GM18858 (cell line): ENCODE results near the gene IPO5.

Source experiments
- ATAC-seq: cut with Tn5 transposase; IDR thresholded peaks from one replicate; pipeline ENCODE4 v1.9.1; 2021; ENCODE audit not compliant: unreplicated experiment

Gene IPO5

DNA sequence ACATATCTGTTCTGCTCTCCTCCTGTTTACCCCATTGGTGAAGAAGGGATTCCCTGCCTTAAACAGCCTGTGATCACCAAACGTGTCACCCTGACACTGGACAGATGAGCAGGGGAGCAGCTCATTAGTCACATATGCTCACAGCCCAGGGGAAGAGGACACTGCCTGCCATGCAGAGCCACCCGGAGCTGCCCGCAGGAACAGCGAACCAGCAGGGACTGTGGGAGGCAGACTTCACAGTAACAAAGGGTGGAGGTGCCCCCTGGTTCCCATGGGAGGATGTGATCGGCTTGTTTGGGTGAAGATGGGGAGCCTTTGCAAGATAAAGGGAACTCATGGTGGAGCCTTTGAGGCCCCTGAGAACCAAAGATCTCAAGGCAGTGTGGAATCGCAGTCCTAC is 100.8 kb downstream of the IPO5 start:
- ATAC-seq, result no peak

DNA sequence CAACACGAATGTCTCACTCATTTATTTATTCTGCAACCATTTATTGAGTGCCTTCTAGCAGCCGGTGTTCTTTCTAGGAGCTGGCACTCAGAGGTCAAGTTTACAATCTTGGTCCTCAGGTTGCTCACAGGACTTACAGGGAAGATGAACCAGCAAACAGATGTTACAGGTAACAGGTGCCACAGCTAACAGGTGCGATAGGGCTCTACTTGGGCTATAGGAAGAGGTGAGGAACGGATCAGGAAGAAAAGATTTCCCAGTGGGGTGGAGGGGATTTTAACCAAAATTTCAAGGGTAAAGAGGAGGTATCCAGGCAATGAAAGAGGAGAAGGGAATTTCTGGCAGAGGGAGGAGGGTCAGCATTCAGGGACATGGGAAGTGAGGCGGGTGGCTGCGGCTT is 102.1 kb downstream of the IPO5 start:
- no peak for ATAC-seq

DNA sequence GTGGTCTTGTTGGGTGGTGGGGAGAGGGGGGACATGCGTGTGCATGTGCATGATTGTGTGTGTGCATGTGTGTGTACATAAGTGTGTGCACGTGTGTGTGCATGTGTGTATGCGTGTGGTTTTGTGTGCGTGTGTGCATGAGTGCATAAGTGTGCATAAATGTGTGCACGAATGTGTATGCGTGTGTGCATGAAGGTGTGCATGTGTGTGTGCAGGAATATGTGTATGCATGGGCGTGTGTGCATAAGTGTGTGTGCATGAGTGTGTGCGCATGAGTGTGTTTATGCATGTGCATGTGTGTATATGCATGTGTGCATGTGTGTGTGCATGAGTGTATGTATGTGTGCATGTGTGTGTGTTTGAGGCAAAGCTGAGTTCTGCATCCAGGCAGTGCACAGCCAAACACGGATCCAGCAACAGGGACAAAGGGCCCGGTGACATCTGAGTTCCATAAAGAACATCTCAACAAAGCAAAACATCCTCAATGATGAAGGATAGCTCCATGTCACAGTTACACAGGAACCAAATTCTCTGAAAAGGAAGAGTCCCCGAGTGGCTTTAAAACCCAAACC is 103.5 kb downstream of the IPO5 start:
- ATAC-seq, result no peak

GRCh38 chr13:98059276-98059675 is 105.8 kb downstream of the IPO5 start:
- no peak for ATAC-seq

- no peak for ATAC-seq
Observed at GRCh38 chr13:98060282-98060681, 106.8 kb downstream of the IPO5 start.

DNA sequence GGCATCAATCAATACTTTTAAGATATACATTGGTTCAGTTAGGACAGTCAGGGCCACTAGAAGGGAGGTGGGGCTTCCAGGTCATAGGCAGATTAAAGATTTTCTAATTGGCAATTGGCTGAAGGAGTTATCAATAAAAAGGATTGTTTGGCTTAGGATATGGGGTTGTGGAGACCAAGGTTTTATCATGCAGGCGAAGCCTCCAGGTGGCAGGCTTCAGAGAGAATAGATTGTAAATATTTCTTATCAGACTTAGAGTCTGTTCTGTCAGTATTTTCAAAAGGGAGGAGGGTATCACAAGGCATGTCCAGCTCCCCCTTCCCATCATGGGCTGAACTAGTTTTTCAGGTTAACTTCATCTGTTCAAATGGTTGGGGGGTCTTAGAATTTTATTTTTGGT is 112.0 kb downstream of the IPO5 start:
- no peak for ATAC-seq

DNA sequence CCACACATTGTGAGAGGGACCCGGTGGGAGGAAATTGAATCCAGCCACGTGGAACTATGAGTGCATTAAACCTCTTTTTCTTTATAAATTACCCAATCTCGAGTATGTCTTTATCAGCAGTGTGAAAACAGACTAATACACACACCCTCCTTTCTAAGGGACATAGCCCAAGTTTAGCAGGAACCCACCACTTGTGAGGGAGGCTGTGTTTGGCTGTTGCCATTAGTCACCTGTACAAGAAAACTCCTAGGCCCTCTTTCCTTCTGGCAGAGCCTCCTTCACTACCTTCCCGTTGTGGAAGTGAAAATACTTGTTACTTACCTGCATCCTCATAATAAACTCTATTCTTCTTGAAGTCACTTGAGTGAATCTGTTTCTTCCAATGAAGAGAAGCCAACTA is 113.2 kb downstream of the IPO5 start:
- no peak for ATAC-seq

DNA sequence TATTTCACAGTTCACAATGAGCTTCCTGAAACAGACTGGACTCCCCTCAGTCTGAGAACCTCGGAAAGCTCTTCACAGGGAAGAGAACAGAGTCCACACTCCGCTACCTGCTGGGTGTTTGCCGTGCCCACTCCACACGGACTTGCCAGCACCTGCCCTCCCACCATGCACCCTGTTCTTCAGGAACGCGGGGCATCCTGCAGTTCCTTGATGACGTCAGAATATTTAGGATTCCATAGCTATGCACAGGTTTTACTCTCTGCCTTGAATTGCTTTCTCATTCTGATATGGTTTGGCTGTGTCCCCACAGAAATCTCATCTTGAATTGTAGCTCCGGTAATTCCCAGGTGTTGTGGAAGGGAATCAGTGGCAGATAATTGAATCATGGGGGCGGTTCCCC is 115.0 kb downstream of the IPO5 start:
- ATAC-seq, result no peak

DNA sequence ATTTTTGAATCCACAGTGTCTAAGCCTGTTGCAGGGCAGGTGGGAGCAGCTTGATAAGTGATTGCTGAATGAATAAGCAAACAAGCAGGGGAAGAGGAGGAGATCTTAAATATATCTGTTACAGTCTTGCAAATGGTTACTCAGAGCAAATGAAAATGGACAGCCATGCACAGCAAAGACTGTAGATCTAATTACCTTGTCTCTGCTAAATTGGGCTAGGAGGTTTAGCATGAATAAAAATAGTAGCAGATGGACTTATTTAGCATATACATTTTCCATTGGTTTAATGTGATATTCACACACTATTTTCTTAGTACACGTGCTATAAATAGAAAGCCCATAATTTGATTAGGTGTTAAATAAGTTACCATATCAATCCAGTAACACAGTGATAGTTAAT is 116.5 kb downstream of the IPO5 start:
- ATAC-seq, result no peak

DNA sequence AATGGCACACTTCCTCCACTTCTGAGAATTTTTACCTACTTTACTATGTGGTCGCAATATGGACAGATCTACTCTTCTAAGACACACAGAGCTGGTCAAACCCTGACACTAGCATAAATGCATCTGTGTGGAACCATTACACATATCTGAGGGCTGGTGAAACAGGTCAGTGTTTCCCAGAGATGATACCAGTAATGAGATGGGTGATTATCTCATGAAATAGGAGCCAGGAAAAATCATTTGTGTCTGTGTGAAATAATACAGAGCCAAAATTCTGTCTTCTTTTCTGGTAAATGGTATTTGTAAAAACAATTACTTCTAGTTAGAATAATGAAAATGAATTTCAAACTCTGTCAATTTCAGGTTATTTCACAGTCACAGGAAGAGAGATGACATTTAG is 117.8 kb downstream of the IPO5 start:
- no peak for ATAC-seq

DNA sequence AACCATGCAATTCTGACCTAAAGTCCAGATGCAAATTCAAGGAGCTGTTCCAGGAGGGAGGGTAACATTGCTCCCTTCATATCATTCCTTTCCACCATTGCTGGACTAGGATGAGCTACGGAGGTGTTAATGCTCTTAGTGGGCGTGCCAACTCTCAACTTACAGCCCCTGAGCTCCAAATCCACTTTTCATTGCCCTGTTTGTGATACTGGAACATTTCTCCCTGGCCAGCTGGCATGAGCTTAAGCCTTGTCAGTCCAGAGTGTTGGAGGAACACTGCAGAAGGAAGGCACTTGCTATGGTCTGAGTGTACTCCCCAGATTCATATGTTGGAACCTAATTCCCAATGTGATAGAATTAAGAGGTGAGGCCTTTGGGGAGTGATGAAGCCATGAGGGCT is 119.0 kb downstream of the IPO5 start:
- no peak for ATAC-seq
